Adrenal gland (tissue), 12 donors: ENCODE measurements around the gene CSF1R. TPM values are rescaled to one million over a fixed set of nuclear protein-coding genes. Genes with fewer than 3 reads are reported as not detected.
A peak's percentile ranks its signal among the peaks of the same experiment; 100 is the strongest.

Experiments used
- DNase-seq, 7 donors: peaks; one replicate each; pipeline ENCODE4 v3.0.0-alpha.2; 2019 to 2020
- H3K27ac ChIP-seq, 5 donors: fragments of 200-600 bp; sonication (generic) in 4 of 5; 1 replicate in 3 of 5; 2 replicates in 2 of 5; pipeline versions ENCODE4 v1.5.1 to v1.8.0; 2016 to 2020; ENCODE audit warnings: mild to moderate bottlenecking in 1 of 5
- H3K27me3 ChIP-seq: fragments of 200-600 bp; 2 replicates; pipeline ENCODE4 v1.8.0; 2021
- H3K36me3 ChIP-seq, 2 donors: fragments of 200-600 bp; replicated peaks in 1 of 2; 1 replicate in 1 of 2; 2 replicates in 1 of 2; pipeline versions ENCODE4 v1.5.1 to v1.8.0; 2018 to 2022
- H3K4me1 ChIP-seq, 2 donors: fragments of 200-600 bp; replicated peaks in 1 of 2; 1 replicate in 1 of 2; 2 replicates in 1 of 2; pipeline versions ENCODE4 v1.5.1 to v1.8.0; 2018 to 2021
- H3K4me3 ChIP-seq, 4 donors: fragments of 200-600 bp; sonication (generic) in 3 of 4; one replicate each; pipeline ENCODE4 v1.5.1; 2016 to 2018
- H3K9me3 ChIP-seq, 3 donors: fragments of 200-600 bp; sonication (generic) in 1 of 3; replicated peaks in 1 of 3; 1 replicate in 2 of 3; 2 replicates in 1 of 3; pipeline versions ENCODE4 v1.5.1 to v1.8.0; 2016 to 2021
- CTCF ChIP-seq, 6 experiments: fragments of 450-650 bp in 4 of 6; fragments of 200-600 bp in 2 of 6; sonication (generic) in 1 of 6; IDR thresholded peaks; 1 replicate in 5 of 6; 2 replicates in 1 of 6; pipeline versions ENCODE4 v1.5.1 to v1.8.0; 2016 to 2021; ENCODE audit warnings: antibody characterized with exemption in 6 of 6, mild to moderate bottlenecking in 2 of 6, moderate library complexity in 1 of 6
- POLR2A ChIP-seq, 2 donors: fragments of 450-650 bp; IDR thresholded peaks; one replicate each; pipeline ENCODE4 v1.6.1; 2017; ENCODE audit warnings: antibody characterized with exemption in 2 of 2, mild to moderate bottlenecking in 2 of 2, moderate library complexity in 1 of 2
- WGBS, 4 donors: extraction: QIAGEN DNeasy Blood & Tissue Kit in 2 of 4; methylation state at CpG; one replicate each; pipeline versions ENCODE4 v1.1.5 to v1.1.7; 2013 to 2017; 5-methylcytosine and 5-hydroxymethylcytosine counted together
- intact Hi-C, 2 donors: fragments of 100-400 bp; cut with DNase I; formaldehyde crosslinking; loops; one replicate each; pipeline versions ENCODE4 v1.14.1 to v1.15.0; 2022 to 2023
- polyA plus RNA-seq, 3 donors: library from polyadenylated mRNA; stranded (reverse); fragments of 200-250 nt in 2 of 3; fragments of 350-450 nt in 1 of 3; fragmentation: Illumina TruSeq in 1 of 3; extraction: RNeasy Lipid Tissue Mini Kit (QIAGEN cat#74804) in 1 of 3; gene quantifications; one replicate each; pipeline ENCODE4 v1.2.3, GENCODE V29; 2013 to 2014
- total RNA-seq, 9 donors: library from RNA; depleted of rRNA in 4 of 9; stranded (reverse); fragments of >200 nt in 4 of 9; fragments of 120-200 nt in 1 of 9; fragmentation: NEBNext Ultra II Directional in 1 of 9; extraction: Animal tissue kit (Norgen Biotek cat#: 25700) in 1 of 9; gene quantifications; one replicate each; pipeline versions ENCODE4 v1.1.0 to v1.2.4, GENCODE V29; 2013 to 2023
- donor health status: healthy with polysubstance abuse.
- donor health status: Bipolar disorder and iron deficiency.
- donor health status: DM: yes; HTN: yes; CAD: no.
- donor health status: DM: no; HTN: no; CAD: no.
- donor health status: DM: no; HTN: no; CAD: no.
- donor health status: DM: yes; HTN: yes; CAD: no.

The CSF1R gene
- total and polyA plus RNA-seq, 12 donors = 4.6 to 165 (median 72.4) TPM

GRCh38 chr5:150058480-150059126, 27.8 kb downstream of the CSF1R start:
- H3K27ac ChIP-seq = peak overlapping the region in 2 of 5 donors; percentile 38 to 67
- H3K4me3 ChIP-seq = no peak overlapping the region
- WGBS, 4 donors = 75 to 81% (median 78%) methylated on average over 5 to 6 of the region's 6 CpGs
- peak in 5 of 7 donors; percentile 60 to 75 (median 69) for DNase-seq
- no peaks in the 10 kb centered on the region for H3K27me3 ChIP-seq
- no peak for TF ChIP-seq POLR2A (IDR thresholded peaks at IDR 0.05)
- TF ChIP-seq CTCF (IDR thresholded peaks at IDR 0.05) = no peak
- no peaks in the 10 kb centered on the region for H3K4me1 ChIP-seq
- intact Hi-C loops = no loop called here
- H3K36me3 ChIP-seq = peaks cover 0 to 24% of the 10 kb centered on the region in 2 donors
- H3K9me3 ChIP-seq = no peaks in the 10 kb centered on the region

GRCh38 chr5:150057996-150058395, 28.4 kb downstream of the CSF1R start:
- Histone ChIP-seq H3K4me1 (peaks cover 0 to 5% of the 10 kb centered on the region in 2 donors), H3K27me3 (no peaks in the 10 kb centered on the region), H3K36me3 (peaks cover 0 to 30% of the 10 kb centered on the region in 2 donors), H3K9me3 (no peaks in the 10 kb centered on the region), H3K4me3 (no peak overlapping the region), H3K27ac (peak overlapping the region in 1 of 5 donors; percentile 67)
- 83 to 93% (median 83%) methylated on average over 5 of the region's 5 CpGs for WGBS, 4 donors
- no peak for DNase-seq
- intact Hi-C loops = no loop called here
- TF ChIP-seq CTCF (IDR thresholded peaks at IDR 0.05) (no peak), POLR2A (IDR thresholded peaks at IDR 0.05) (no peak)

GRCh38 chr5:150057511-150057910, 28.8 kb downstream of the CSF1R start:
- intact Hi-C loops = no loop called here
- peaks cover 0 to 35% of the 10 kb centered on the region in 2 donors for H3K36me3 ChIP-seq
- 84 to 100% (median 91%) methylated on average over 2 of the region's 2 CpGs for WGBS, 4 donors
- no peaks in the 10 kb centered on the region for H3K9me3 ChIP-seq
- no peak for TF ChIP-seq POLR2A (IDR thresholded peaks at IDR 0.05)
- no peak for TF ChIP-seq CTCF (IDR thresholded peaks at IDR 0.05)
- peak overlapping the region in 1 of 5 donors; percentile 67 for H3K27ac ChIP-seq
- DNase-seq = no peak
- peaks cover 0 to 10% of the 10 kb centered on the region in 2 donors for H3K4me1 ChIP-seq
- no peak overlapping the region for H3K4me3 ChIP-seq
- no peaks in the 10 kb centered on the region for H3K27me3 ChIP-seq

- 49 to 52% (median 51%) methylated on average over 4 to 8 of the region's 8 CpGs for WGBS, 4 donors
- Histone ChIP-seq H3K4me1 (peaks cover 0 to 11% of the 10 kb centered on the region in 2 donors), H3K27ac (no peak overlapping the region), H3K9me3 (no peaks in the 10 kb centered on the region), H3K4me3 (no peak overlapping the region), H3K27me3 (no peaks in the 10 kb centered on the region), H3K36me3 (peaks cover 0 to 40% of the 10 kb centered on the region in 2 donors)
- peak in 1 of 7 donors; percentile 51 for DNase-seq
- intact Hi-C loops = no loop called here
- no peak for TF ChIP-seq POLR2A (IDR thresholded peaks at IDR 0.05)
- no peak for TF ChIP-seq CTCF (IDR thresholded peaks at IDR 0.05)
Measured at GRCh38 chr5:150057052-150057451, 29.3 kb downstream of the CSF1R start.
